ENCODE data around the gene UNC93B1.

- no peak for TF ChIP-seq CTCF (conservative IDR thresholded peaks at IDR 0.05; ENCODE audit: low read length)
- TF ChIP-seq EZH2phosphoT487 (IDR thresholded peaks at IDR 0.05; ENCODE audit: borderline replicate concordance, low read depth, low read length): no peak
These were observed 10.5 kb upstream of the UNC93B1 start for GRCh38 chr11:68014157-68014946.
